ENCODE measurements around the gene GMPPA. TPM values are rescaled to one million over a fixed set of nuclear protein-coding genes. Genes with fewer than 3 reads are reported as not detected.
A peak's percentile ranks its signal among the peaks of the same experiment; 100 is the strongest.

GMPPA gene
- total RNA-seq, 1 experiment from 2014 or later, result 51.9 TPM

DNA sequence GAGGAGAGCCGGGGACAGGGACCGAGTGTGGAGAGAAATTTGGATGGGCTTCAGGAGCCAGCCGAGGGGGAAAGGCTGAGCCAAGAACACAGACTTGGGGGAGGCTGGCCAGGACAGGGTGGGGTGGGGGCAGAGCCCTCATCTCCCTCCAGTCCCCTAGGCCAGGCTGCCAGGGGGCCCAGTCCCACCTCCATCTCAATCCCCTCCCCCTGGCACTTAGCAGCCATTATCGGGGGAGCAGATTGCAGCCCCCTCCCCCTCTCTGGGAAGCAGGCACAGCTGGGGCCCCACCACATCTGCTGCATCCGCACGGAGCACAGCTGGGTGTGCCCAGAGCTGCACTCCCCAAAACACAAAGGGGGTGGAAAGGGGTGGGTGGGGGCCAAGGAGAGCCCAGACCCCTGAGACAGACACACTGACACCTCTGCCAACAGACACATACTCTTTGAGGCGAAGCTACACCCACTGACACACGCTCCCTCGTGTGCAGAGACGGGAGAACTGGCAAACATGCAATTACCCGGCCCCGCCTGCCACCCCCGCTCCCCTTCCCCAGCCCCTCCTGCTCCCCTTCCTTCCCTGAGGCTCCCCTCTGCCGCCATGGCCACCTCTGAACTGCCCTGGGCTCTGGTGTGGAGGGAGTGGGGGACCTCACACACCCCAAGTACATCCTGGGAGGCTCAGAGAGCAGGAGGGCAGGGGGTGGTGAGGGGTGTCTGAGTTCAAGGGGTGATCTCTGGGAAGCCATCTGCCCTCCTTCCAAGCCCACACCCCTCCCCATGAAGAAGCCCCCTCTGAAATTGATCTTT is 10.5 kb downstream of the GMPPA start:
- peak; percentile 4 for ATAC-seq
- no peaks in the 10 kb centered on the region for H3K9me3 Mint-ChIP-seq
- peaks cover 35% of the 10 kb centered on the region for H3K27me3 Mint-ChIP-seq (ENCODE audit: low read depth)
- H3K36me3 Mint-ChIP-seq, result peaks cover 7% of the 10 kb centered on the region
- POLR2A ChIA-PET, result interaction anchor here (0.8 to 1.9 kb wide), 10 partner anchors 9 to 21 kb away, joined by 3 to 13 read pairs (median 4); partner anchors contain the start of gene GMPPA
- CTCF ChIA-PET, result interaction anchor here (0.6 to 41.3 kb wide), 31 partner anchors 11 to 256 kb away, joined by 3 to 2316 read pairs (median 7); partner anchors contain the start of genes CHPF, DES, DNPEP and GMPPA
- H3K4me3 Mint-ChIP-seq, result peak overlapping the region; percentile 72
- H3K4me1 Mint-ChIP-seq, result peaks cover 72% of the 10 kb centered on the region
- H3K27ac Mint-ChIP-seq, result no peak overlapping the region
- TF ChIP-seq MYBL2 (CRISPR knock-in tag; IDR thresholded peaks at IDR 0.05), result no peak
- TF ChIP-seq, protein P1, sequence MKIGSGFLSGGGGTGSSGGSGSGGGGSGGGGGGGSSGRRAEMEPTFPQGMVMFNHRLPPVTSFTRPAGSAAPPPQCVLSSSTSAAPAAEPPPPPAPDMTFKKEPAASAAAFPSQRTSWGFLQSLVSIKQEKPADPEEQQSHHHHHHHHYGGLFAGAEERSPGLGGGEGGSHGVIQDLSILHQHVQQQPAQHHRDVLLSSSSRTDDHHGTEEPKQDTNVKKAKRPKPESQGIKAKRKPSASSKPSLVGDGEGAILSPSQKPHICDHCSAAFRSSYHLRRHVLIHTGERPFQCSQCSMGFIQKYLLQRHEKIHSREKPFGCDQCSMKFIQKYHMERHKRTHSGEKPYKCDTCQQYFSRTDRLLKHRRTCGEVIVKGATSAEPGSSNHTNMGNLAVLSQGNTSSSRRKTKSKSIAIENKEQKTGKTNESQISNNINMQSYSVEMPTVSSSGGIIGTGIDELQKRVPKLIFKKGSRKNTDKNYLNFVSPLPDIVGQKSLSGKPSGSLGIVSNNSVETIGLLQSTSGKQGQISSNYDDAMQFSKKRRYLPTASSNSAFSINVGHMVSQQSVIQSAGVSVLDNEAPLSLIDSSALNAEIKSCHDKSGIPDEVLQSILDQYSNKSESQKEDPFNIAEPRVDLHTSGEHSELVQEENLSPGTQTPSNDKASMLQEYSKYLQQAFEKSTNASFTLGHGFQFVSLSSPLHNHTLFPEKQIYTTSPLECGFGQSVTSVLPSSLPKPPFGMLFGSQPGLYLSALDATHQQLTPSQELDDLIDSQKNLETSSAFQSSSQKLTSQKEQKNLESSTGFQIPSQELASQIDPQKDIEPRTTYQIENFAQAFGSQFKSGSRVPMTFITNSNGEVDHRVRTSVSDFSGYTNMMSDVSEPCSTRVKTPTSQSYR (CRISPR knock-in tag; IDR thresholded peaks at IDR 0.05), result 0 out of 2 replicates have a peak, but pooled peaks have one; percentile 47
- DNase-seq (ENCODE audit: low spot score), result no peak

- H3K27me3 Mint-ChIP-seq (ENCODE audit: low read depth), result peaks cover 41% of the 10 kb centered on the region
- no peaks in the 10 kb centered on the region; the same call in 1 of the 2 replicates for H3K36me3 Mint-ChIP-seq
- TF ChIP-seq ZNF396 (CRISPR knock-in tag; IDR thresholded peaks at IDR 0.05; ENCODE audit: borderline replicate concordance), result no peak
- peak; percentile 31 for TF ChIP-seq CTCF (IDR thresholded peaks at IDR 0.05)
- TF ChIP-seq, protein P1 (CRISPR knock-in tag; IDR thresholded peaks at IDR 0.05), result peak; percentile 40; the same call in 1 of the 2 replicates
- TF ChIP-seq OVOL2 (CRISPR knock-in tag; IDR thresholded peaks at IDR 0.05; ENCODE audit: borderline replicate concordance), result no peak
- no peak for TF ChIP-seq FOXP1 (CRISPR knock-in tag; IDR thresholded peaks at IDR 0.05; ENCODE audit: borderline replicate concordance)
- no peak for TF ChIP-seq USF2 (CRISPR knock-in tag; IDR thresholded peaks at IDR 0.05)
- TF ChIP-seq, protein P2, sequence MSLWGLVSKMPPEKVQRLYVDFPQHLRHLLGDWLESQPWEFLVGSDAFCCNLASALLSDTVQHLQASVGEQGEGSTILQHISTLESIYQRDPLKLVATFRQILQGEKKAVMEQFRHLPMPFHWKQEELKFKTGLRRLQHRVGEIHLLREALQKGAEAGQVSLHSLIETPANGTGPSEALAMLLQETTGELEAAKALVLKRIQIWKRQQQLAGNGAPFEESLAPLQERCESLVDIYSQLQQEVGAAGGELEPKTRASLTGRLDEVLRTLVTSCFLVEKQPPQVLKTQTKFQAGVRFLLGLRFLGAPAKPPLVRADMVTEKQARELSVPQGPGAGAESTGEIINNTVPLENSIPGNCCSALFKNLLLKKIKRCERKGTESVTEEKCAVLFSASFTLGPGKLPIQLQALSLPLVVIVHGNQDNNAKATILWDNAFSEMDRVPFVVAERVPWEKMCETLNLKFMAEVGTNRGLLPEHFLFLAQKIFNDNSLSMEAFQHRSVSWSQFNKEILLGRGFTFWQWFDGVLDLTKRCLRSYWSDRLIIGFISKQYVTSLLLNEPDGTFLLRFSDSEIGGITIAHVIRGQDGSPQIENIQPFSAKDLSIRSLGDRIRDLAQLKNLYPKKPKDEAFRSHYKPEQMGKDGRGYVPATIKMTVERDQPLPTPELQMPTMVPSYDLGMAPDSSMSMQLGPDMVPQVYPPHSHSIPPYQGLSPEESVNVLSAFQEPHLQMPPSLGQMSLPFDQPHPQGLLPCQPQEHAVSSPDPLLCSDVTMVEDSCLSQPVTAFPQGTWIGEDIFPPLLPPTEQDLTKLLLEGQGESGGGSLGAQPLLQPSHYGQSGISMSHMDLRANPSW (CRISPR knock-in tag; conservative IDR thresholded peaks at IDR 0.05; ENCODE audit: low read depth), result no peak
- no peaks in the 10 kb centered on the region for H3K9me3 Mint-ChIP-seq
- H3K27ac Mint-ChIP-seq, result no peak overlapping the region
- peaks cover 70% of the 10 kb centered on the region for H3K4me1 Mint-ChIP-seq
- H3K4me3 Mint-ChIP-seq, result peak overlapping the region; percentile 72
- CTCF ChIA-PET, result interaction anchor here (0.6 to 41.3 kb wide), 37 partner anchors 10 to 333 kb away, joined by 3 to 2316 read pairs (median 6); partner anchors contain the start of genes CHPF, CNPPD1, DES and DNPEP
- peak; percentile 57 for ATAC-seq
- POLR2A ChIA-PET, result interaction anchor here (0.6 to 1.9 kb wide), 11 partner anchors 10 to 49 kb away, joined by 3 to 13 read pairs (median 3); partner anchors contain the start of gene GMPPA
- peak; percentile 82 for DNase-seq (ENCODE audit: low spot score)
These were observed 11.3 kb downstream of the GMPPA start for GRCh38 chr2:219509780-219510511.
